Activated effector memory CD4-positive, alpha-beta T cell treated with anti-CD3 and anti-CD28 coated beads, Interleukin-2, amount 50 U/mL, for 16 hours (primary cell): ENCODE measurements around the gene DICER1.

Source experiments
- DNase-seq: peaks from one replicate; pipeline ENCODE4 v3.0.0-alpha.2; 2020

DICER1 gene

DNA sequence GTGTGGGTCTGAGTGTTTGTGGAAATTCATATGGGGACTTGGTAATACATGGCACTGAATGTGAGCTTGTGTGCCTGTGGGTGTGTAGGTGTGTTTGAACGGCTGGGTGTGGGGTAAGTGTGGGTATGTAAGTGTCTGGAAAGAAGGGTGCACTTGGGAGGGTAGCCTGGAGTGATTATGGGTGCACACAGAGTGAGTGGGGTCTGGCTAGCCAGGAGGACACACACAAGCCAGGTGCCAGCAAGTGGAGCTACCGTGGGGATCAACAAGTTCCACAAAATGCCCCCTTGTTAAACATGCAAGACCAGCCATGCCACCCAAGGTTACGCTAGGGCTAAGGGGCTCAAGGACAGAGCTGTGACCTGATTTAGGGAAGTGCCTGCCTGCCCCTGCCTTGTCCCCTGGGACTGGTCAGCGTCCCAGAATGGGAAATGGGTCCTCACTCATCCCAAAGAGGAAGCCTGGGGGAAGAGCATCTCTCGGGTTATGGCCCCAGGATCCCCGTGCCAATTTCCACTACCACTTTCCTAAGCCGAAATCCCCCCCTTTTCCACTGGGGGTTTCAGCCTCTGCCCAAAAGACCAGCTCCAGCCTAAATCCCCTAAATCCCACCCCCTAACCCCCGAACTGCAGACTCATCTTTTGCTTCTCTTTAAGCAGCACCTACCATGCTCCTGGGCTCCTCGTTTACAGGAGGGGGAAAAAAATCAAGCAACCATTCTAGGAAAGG lies 118.6 kb downstream of the DICER1 start:
- DNase-seq = peak; percentile 44

DNA sequence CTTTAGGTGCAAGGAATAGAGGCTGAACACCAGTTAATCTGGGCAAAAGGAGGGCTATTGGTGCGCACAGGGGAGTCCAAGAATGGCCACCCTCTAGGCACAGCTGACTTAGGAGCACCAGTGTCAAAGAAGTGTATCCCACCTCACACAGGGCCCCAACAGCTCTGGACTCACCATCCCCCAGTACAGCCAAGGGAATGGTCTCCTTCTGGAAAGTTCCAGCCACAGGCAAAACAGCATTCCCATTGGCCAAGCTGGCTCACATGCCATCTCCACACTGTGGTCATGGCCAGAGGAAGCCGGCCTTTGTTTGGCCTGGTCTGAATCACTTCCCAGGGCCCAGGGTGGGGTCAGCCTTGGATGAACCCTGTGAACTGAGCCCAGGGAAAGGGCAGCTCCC lies 120.1 kb downstream of the DICER1 start:
- DNase-seq = peak; percentile 50
